ENCODE results near the gene JOSD1.

Gene JOSD1

DNA sequence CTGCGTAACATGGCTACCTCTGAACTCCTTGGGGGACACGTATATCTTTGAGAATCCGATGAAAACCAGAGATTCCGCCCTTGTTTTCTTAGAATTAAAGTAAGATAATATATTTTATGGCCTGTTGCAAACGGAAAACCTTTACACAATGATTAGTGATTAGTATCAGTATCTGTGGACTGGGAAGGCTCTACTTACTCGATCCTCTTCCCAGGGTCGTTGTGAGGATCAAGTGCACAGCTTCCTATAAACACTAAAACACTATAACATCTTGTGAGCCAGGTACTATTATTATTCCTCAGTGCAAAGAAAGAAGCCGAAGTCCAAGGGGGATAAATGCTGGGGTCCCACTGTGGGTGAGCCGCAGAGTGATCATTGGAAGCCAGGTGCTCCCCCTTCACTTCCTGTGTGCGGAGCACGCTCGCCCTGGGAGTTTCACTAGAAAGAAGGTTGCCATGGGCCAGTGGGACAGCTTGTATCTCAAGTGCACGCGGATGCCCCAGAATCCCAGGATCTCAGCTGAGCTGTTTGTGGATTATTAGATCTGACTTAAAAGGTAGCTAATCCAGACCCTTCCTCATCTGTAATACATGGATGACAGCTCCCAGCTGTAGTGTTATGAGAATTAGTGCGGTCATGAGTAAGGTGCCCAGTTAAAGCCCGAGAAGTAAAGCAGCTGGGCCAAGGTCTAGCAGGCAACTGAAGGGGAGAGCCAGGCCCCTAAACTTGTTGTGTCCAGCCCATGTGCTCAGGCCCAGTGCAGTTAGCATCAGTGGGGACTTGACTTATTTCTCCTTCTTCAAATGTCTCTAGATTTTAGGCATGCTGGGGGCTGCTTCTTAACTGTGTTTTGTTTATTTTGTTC lies 43.5 kb downstream of the JOSD1 start:
- TF ChIP-seq, protein P1, sequence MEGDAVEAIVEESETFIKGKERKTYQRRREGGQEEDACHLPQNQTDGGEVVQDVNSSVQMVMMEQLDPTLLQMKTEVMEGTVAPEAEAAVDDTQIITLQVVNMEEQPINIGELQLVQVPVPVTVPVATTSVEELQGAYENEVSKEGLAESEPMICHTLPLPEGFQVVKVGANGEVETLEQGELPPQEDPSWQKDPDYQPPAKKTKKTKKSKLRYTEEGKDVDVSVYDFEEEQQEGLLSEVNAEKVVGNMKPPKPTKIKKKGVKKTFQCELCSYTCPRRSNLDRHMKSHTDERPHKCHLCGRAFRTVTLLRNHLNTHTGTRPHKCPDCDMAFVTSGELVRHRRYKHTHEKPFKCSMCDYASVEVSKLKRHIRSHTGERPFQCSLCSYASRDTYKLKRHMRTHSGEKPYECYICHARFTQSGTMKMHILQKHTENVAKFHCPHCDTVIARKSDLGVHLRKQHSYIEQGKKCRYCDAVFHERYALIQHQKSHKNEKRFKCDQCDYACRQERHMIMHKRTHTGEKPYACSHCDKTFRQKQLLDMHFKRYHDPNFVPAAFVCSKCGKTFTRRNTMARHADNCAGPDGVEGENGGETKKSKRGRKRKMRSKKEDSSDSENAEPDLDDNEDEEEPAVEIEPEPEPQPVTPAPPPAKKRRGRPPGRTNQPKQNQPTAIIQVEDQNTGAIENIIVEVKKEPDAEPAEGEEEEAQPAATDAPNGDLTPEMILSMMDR (IDR thresholded peaks at IDR 0.05; ENCODE audit: low read length, missing control alignments): no peak
- peak overlapping the region; percentile 93 for H3K4me3 ChIP-seq (replicated peaks; ENCODE audit: low read depth, low read length)
- peak; percentile 7 for DNase-seq (ENCODE audit: low read depth)

DNA sequence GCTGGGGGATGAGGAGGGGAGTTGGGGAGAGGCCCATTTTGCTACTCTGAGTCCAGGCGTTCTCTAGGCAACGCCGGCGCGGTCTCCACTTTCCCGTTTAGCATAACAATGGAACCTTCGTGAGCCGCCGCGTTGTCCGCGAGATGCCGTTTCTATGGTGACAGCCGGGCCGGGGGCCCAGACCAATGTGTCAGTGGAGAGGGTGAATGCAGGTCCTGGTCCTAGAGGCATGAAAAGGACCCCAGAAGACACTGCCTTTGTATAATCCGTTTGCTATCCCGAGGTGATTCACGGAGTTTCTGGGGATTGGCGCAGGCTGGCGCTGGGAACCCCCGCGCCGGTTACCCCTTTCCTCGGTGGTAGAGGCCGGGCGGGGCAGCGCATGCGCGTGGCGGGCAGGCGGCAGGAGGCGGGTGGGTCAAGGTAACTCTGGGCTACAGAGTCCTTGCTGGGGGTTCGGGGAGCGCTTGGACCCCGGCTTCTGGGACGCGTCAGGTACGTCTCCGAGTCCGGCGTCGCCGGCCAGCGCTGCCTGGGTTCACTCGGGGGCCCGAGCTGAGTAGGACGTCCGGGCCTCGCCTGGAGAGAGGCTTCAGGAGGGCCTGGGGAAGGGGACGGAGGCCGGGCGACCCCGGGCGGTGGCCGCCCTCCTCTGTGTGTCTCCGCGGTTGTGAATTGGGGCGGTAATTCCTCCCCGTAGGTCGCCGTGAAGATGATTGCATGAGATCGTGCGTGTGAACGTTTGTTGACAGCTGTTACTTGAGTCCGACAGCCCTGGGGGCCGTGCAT lies 44.3 kb downstream of the JOSD1 start, which contains the start of the genes CBY1 and FAM227A:
CBY1 (plus strand) TSS at position 383 of the 789 bp plus-strand sequence. CDS start 11,417 bp downstream, outside the sequence.
FAM227A (minus strand) TSS at position 137 of the 789 bp plus-strand sequence. CDS start 6,224 bp downstream, outside the sequence.
- peak; percentile 89 for DNase-seq (ENCODE audit: low read depth)

DNA sequence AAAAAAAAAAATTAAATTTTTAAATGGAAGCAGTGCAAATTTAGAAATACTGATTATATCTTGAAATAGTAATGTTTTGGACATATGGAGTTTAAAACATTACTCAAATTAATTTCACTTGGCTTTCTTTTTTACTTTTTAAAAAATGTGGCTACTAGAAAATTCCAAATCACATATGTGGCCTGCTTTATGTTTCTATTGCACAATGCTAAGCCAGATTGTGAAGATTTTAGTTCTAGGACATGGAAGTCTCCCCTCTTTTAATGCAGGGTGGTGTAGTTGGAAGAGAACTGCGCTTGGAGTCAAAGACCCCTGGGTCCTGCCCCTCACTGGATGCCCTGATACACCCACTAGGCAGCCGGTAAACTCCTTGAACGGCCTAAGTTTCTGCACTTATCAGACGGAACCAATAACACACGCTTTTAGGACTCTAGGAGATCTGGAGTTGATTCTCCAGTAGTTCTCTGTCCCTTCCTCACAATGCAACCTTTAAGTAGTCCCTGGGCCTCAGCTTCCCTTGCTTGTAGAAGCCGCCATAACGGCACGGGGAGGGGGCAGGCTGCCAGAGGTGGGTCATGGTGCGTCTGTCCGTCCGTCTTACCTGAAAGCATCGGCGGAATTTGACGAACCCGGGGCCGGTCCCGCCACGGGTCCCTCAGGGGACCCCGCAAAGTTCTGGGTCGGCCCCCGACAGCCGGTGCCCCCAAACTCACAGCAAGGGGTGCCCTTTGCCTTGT lies 45.1 kb downstream of the JOSD1 start:
- TF ChIP-seq, protein P1 (IDR thresholded peaks at IDR 0.05; ENCODE audit: low read length, missing control alignments): no peak
- DNase-seq (ENCODE audit: low read depth): peak; percentile 16
- H3K4me3 ChIP-seq (replicated peaks; ENCODE audit: low read depth, low read length): peak overlapping the region; percentile 93

More for the DNA sequence above, 44.3 kb downstream of the JOSD1 start, which contains the start of the genes CBY1 and FAM227A:
- peak within 1 kb of the TSS; percentile 93 for H3K4me3 ChIP-seq (replicated peaks; ENCODE audit: low read depth, low read length)
- TF ChIP-seq, protein P1 (IDR thresholded peaks at IDR 0.05; ENCODE audit: low read length, missing control alignments): no peak

DNA sequence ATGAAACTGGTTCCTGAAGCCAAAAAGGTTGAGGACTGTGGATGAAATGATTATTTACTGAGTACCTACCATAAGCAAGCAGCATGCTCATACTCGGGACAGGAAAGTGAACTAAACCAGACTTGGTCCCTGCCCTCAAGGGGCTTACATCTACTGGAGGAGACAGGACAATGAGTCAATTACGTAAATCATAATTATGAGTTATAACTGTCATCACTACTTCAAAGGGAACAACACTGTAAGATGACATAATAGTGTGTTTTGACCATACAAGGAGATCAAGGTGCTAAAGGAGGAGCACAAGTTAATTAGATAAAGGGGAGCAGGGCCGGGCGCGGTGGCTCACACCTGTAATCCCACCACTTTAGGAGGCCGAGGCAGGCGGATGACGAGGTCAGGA lies 47.0 kb downstream of the JOSD1 start:
- TF ChIP-seq, protein P1 (IDR thresholded peaks at IDR 0.05; ENCODE audit: low read length, missing control alignments): no peak
- DNase-seq (ENCODE audit: low read depth): no peak
- H3K4me3 ChIP-seq (replicated peaks; ENCODE audit: low read depth, low read length): no peak overlapping the region

DNA sequence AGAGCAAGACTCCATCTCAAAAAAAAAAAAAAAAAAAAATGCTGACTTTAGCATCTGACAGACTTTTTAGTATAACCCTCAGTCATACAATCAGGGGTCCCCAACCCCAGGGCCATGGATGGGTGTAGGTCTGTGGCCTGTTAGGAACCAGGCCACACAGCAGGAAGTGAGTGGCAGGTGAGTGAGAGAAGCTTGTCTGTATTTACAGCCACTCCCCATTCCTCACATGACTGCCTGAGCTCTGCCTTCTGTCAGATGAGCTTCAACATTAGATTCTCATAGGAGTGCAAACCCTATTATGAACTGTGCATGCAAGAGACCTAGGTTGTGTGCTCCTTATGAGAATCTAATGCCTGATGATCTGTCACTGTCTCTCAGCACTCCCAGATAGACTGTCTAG lies 47.9 kb downstream of the JOSD1 start:
- DNase-seq (ENCODE audit: low read depth): no peak
- TF ChIP-seq, protein P1 (IDR thresholded peaks at IDR 0.05; ENCODE audit: low read length, missing control alignments): no peak
- no peak overlapping the region for H3K4me3 ChIP-seq (replicated peaks; ENCODE audit: low read depth, low read length)

DNA sequence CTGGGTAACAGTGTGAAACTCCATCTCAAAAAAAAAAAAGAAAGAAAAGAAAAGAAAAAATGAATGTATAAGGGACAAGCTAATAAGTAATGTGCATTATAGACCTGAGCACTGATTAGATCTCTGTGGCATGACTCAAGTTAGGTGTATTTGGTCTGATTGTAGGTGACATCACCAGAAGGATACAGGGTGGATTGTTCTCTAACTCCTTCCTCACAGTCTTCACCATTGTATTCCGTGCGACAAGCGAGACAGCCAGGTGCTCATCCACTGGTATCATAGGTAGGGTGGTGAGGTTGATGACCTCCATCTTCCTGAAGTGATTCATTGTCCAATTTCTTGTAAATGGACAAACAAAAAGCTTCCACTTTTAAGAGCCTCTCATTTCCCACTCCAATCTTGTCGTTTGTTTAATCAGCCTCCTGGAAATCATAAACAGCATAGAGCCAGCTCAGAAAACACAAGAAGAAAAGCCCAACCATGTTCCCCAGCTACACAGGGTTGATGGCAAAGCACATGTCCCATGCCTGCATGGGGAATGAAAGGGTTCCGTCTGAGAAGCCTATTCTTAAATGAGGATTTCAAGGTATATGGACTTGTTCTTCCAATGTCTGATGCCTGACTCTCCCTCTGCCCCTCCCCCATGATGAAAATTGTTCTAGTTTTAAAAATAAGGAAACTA lies 50.8 kb downstream of the JOSD1 start:
- DNase-seq (ENCODE audit: low read depth): no peak
- TF ChIP-seq, protein P1 (IDR thresholded peaks at IDR 0.05; ENCODE audit: low read length, missing control alignments): no peak
- H3K4me3 ChIP-seq (replicated peaks; ENCODE audit: low read depth, low read length): no peak overlapping the region

Measured in fibroblast of pulmonary artery (primary cell).